ENCODE data around the gene FAM135A.

Gene FAM135A

GRCh38 chr6:70566751-70567382, 153.6 kb downstream of the FAM135A start, which contains the start of gene SDHAF4:
TSS of gene SDHAF4 (plus strand) at chr6:70566930. CDS start at chr6:70566941, 11 bp downstream.
- Histone ChIP-seq H3K9me2 (replicated peaks; ENCODE audit: insufficient read depth, low read length) (no peaks in the 10 kb centered on the region), H4K20me1 (ENCODE audit: insufficient read depth, low read length) (no peaks in the 10 kb centered on the region), H3K36me3 (replicated peaks; ENCODE audit: insufficient read depth, low read length) (no peaks in the 10 kb centered on the region), H3K79me2 (ENCODE audit: low read length) (no peaks in the 10 kb centered on the region), H2AFZ (ENCODE audit: low read length) (peak within 1 kb of the TSS; percentile 51), H3K27ac (ENCODE audit: low read length) (peak within 1 kb of the TSS; percentile 12; the same call in 1 of the 2 replicates), H3K9me3 (replicated peaks; ENCODE audit: insufficient read depth, low read length) (no peaks in the 10 kb centered on the region), H3K9ac (ENCODE audit: low read length) (peak within 1 kb of the TSS; percentile 84), H3K4me2 (ENCODE audit: low read depth, low read length) (peak within 1 kb of the TSS; percentile 56), H3K4me1 (ENCODE audit: low read length) (no peaks in the 10 kb centered on the region), H3F3A (ENCODE audit: insufficient read depth, low read length) (no peaks in the 10 kb centered on the region), H3K27me3 (replicated peaks; ENCODE audit: insufficient read depth, low read length) (no peaks in the 10 kb centered on the region), H3K4me3 (ENCODE audit: low read length) (peak within 1 kb of the TSS; percentile 90)
- peak; percentile 89 for DNase-seq
- TF ChIP-seq EZH2phosphoT487 (IDR thresholded peaks at IDR 0.05; ENCODE audit: low read length), result no peak
- TF ChIP-seq EZH2 (optimal IDR thresholded peaks at IDR 0.05; ENCODE audit: low read depth, low read length), result no peak
- TF ChIP-seq, protein P1, sequence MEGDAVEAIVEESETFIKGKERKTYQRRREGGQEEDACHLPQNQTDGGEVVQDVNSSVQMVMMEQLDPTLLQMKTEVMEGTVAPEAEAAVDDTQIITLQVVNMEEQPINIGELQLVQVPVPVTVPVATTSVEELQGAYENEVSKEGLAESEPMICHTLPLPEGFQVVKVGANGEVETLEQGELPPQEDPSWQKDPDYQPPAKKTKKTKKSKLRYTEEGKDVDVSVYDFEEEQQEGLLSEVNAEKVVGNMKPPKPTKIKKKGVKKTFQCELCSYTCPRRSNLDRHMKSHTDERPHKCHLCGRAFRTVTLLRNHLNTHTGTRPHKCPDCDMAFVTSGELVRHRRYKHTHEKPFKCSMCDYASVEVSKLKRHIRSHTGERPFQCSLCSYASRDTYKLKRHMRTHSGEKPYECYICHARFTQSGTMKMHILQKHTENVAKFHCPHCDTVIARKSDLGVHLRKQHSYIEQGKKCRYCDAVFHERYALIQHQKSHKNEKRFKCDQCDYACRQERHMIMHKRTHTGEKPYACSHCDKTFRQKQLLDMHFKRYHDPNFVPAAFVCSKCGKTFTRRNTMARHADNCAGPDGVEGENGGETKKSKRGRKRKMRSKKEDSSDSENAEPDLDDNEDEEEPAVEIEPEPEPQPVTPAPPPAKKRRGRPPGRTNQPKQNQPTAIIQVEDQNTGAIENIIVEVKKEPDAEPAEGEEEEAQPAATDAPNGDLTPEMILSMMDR (IDR thresholded peaks at IDR 0.05; ENCODE audit: low read length), result no peak; the same call in 1 of the 2 replicates

- Histone ChIP-seq H3K9me2 (replicated peaks; ENCODE audit: insufficient read depth, low read length) (no peaks in the 10 kb centered on the region), H3F3A (ENCODE audit: insufficient read depth, low read length) (no peaks in the 10 kb centered on the region), H3K36me3 (replicated peaks; ENCODE audit: insufficient read depth, low read length) (no peaks in the 10 kb centered on the region), H3K9me3 (replicated peaks; ENCODE audit: insufficient read depth, low read length) (no peaks in the 10 kb centered on the region), H3K9ac (ENCODE audit: low read length) (no peak overlapping the region), H4K20me1 (ENCODE audit: insufficient read depth, low read length) (no peaks in the 10 kb centered on the region), H3K79me2 (ENCODE audit: low read length) (no peaks in the 10 kb centered on the region), H3K27me3 (replicated peaks; ENCODE audit: insufficient read depth, low read length) (no peaks in the 10 kb centered on the region), H3K4me1 (ENCODE audit: low read length) (no peaks in the 10 kb centered on the region), H3K4me2 (ENCODE audit: low read depth, low read length) (no peak overlapping the region), H2AFZ (ENCODE audit: low read length) (no peak overlapping the region), H3K4me3 (ENCODE audit: low read length) (no peak overlapping the region), H3K27ac (ENCODE audit: low read length) (no peak overlapping the region)
- TF ChIP-seq EZH2 (optimal IDR thresholded peaks at IDR 0.05; ENCODE audit: low read depth, low read length) (no peak), EZH2phosphoT487 (IDR thresholded peaks at IDR 0.05; ENCODE audit: low read length) (no peak)
- TF ChIP-seq, protein P1 (IDR thresholded peaks at IDR 0.05; ENCODE audit: low read length), result no peak
- DNase-seq, result no peak
These were observed 161.3 kb downstream of the FAM135A start for GRCh38 chr6:70574643-70575042.

- Histone ChIP-seq H3K4me1 (ENCODE audit: low read length) (no peaks in the 10 kb centered on the region), H2AFZ (ENCODE audit: low read length) (no peak overlapping the region), H3K4me2 (ENCODE audit: low read depth, low read length) (no peak overlapping the region), H3K9me2 (replicated peaks; ENCODE audit: insufficient read depth, low read length) (no peaks in the 10 kb centered on the region), H3K4me3 (ENCODE audit: low read length) (no peak overlapping the region), H3K79me2 (ENCODE audit: low read length) (no peaks in the 10 kb centered on the region), H3F3A (ENCODE audit: insufficient read depth, low read length) (no peaks in the 10 kb centered on the region), H3K9me3 (replicated peaks; ENCODE audit: insufficient read depth, low read length) (no peaks in the 10 kb centered on the region), H3K9ac (ENCODE audit: low read length) (no peak overlapping the region), H3K27ac (ENCODE audit: low read length) (no peak overlapping the region), H4K20me1 (ENCODE audit: insufficient read depth, low read length) (no peaks in the 10 kb centered on the region), H3K36me3 (replicated peaks; ENCODE audit: insufficient read depth, low read length) (no peaks in the 10 kb centered on the region), H3K27me3 (replicated peaks; ENCODE audit: insufficient read depth, low read length) (no peaks in the 10 kb centered on the region)
- TF ChIP-seq EZH2phosphoT487 (IDR thresholded peaks at IDR 0.05; ENCODE audit: low read length) (no peak), EZH2 (optimal IDR thresholded peaks at IDR 0.05; ENCODE audit: low read depth, low read length) (no peak)
- TF ChIP-seq, protein P1 (IDR thresholded peaks at IDR 0.05; ENCODE audit: low read length), result no peak
- no peak for DNase-seq
These were observed 162.7 kb downstream of the FAM135A start for GRCh38 chr6:70575899-70576495.
